ENCODE measurements around the gene DYTN.

DNA sequence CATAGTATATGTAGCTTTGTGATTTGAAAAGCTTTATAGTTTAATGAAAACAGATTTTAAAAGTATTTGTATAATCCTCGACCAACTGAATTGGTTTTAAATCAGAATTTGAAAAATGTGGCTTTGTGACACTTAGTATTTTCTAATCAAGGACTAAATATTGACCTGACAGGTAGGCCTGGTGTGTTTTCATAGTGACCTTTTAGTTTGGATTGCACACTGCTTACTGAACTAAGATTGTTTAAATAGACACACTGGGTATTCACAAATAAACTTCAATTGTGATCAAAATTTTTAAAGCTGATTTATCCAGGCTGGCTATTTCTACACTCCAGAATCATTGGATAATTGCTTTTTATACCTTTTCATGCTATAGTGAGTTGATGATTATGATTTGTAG is 107.7 kb downstream of the DYTN start:
- TF ChIP-seq, protein P1, sequence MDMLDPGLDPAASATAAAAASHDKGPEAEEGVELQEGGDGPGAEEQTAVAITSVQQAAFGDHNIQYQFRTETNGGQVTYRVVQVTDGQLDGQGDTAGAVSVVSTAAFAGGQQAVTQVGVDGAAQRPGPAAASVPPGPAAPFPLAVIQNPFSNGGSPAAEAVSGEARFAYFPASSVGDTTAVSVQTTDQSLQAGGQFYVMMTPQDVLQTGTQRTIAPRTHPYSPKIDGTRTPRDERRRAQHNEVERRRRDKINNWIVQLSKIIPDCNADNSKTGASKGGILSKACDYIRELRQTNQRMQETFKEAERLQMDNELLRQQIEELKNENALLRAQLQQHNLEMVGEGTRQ (IDR thresholded peaks at IDR 0.05; ENCODE audit: borderline replicate concordance, low read depth, low read length): no peak
- no peak for TF ChIP-seq JUND (IDR thresholded peaks at IDR 0.05)
- no peak for TF ChIP-seq USF1 (IDR thresholded peaks at IDR 0.05; ENCODE audit: borderline replicate concordance, low read depth)
- TF ChIP-seq ELF1 (IDR thresholded peaks at IDR 0.05): no peak
- TF ChIP-seq, protein P2, sequence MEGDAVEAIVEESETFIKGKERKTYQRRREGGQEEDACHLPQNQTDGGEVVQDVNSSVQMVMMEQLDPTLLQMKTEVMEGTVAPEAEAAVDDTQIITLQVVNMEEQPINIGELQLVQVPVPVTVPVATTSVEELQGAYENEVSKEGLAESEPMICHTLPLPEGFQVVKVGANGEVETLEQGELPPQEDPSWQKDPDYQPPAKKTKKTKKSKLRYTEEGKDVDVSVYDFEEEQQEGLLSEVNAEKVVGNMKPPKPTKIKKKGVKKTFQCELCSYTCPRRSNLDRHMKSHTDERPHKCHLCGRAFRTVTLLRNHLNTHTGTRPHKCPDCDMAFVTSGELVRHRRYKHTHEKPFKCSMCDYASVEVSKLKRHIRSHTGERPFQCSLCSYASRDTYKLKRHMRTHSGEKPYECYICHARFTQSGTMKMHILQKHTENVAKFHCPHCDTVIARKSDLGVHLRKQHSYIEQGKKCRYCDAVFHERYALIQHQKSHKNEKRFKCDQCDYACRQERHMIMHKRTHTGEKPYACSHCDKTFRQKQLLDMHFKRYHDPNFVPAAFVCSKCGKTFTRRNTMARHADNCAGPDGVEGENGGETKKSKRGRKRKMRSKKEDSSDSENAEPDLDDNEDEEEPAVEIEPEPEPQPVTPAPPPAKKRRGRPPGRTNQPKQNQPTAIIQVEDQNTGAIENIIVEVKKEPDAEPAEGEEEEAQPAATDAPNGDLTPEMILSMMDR (IDR thresholded peaks at IDR 0.05): no peak
- no peak for TF ChIP-seq REST (IDR thresholded peaks at IDR 0.05; ENCODE audit: low read depth, low read length)
- TF ChIP-seq POLR2AphosphoS5 (IDR thresholded peaks at IDR 0.05; ENCODE audit: low read depth, low read length): no peak
- TF ChIP-seq SIN3A (IDR thresholded peaks at IDR 0.05; ENCODE audit: borderline replicate concordance, low read depth, low read length): no peak
- TF ChIP-seq EP300 (IDR thresholded peaks at IDR 0.05; ENCODE audit: borderline replicate concordance in 1 of 2, low read depth in 1 of 2, low read length in 1 of 2): no peak
- no peak for TF ChIP-seq RFX5 (IDR thresholded peaks at IDR 0.05; ENCODE audit: low read length)
